Fibroblast of skin of left biceps (primary cell): ENCODE measurements around the gene AQP7.
"Not testable (repeated sequence)": the region's sequence is repeated elsewhere in the genome, so short reads cannot be mapped to it uniquely, and the experiment has no call there.

Experiments
- DNase-seq, 2 experiments: peaks; one replicate each; pipeline ENCODE4 v3.0.0-alpha.2; 2013; ENCODE audit warnings: low read depth in 2 of 2

The AQP7 gene

GRCh38 chr9:33433871-33434270 lies 31.5 kb upstream of the AQP7 start:
- DNase-seq, result no peak

- DNase-seq, result no peak
These were observed 29.1 kb upstream of the AQP7 start for GRCh38 chr9:33431420-33431819.

GRCh38 chr9:33430942-33431341 lies 28.6 kb upstream of the AQP7 start:
- no peak for DNase-seq

- DNase-seq, result no peak
These were observed 27.1 kb upstream of the AQP7 start for GRCh38 chr9:33429256-33429985.

- no peak for DNase-seq
These were observed 24.5 kb upstream of the AQP7 start for GRCh38 chr9:33426843-33427293.

GRCh38 chr9:33425128-33425533 lies 22.8 kb upstream of the AQP7 start:
- DNase-seq, result no peak

GRCh38 chr9:33424492-33424891 lies 22.1 kb upstream of the AQP7 start:
- DNase-seq, result not testable (repeated sequence)

- not testable (repeated sequence) for DNase-seq
These were observed 21.7 kb upstream of the AQP7 start for GRCh38 chr9:33424043-33424442.

- DNase-seq, result no peak
These were observed 17.4 kb upstream of the AQP7 start for GRCh38 chr9:33419708-33420303.

- DNase-seq, result no peak
These were observed 15.7 kb upstream of the AQP7 start for GRCh38 chr9:33418090-33418489.

GRCh38 chr9:33416996-33417395 lies 14.6 kb upstream of the AQP7 start:
- no peak for DNase-seq

- DNase-seq, result no peak
These were observed 13.2 kb upstream of the AQP7 start for GRCh38 chr9:33415501-33416038.

GRCh38 chr9:33414889-33415500 lies 12.6 kb upstream of the AQP7 start:
- no peak for DNase-seq

GRCh38 chr9:33414268-33414667 lies 11.9 kb upstream of the AQP7 start:
- DNase-seq, result no peak

GRCh38 chr9:33408087-33408486 lies 5.7 kb upstream of the AQP7 start:
- no peak for DNase-seq

GRCh38 chr9:33407061-33407460 lies 4.7 kb upstream of the AQP7 start:
- DNase-seq, result no peak

GRCh38 chr9:33404788-33405362 lies 2.5 kb upstream of the AQP7 start:
- no peak for DNase-seq

- DNase-seq, result no peak
These were observed 1.8 kb upstream of the AQP7 start for GRCh38 chr9:33403941-33404787.

GRCh38 chr9:33401809-33402208 lies 559 bp downstream of the AQP7 start:
- DNase-seq, result not testable (repeated sequence)

GRCh38 chr9:33399047-33399446 lies 3.3 kb downstream of the AQP7 start:
- not testable (repeated sequence) for DNase-seq

- not testable (repeated sequence) for DNase-seq
These were observed 4.6 kb downstream of the AQP7 start for GRCh38 chr9:33397801-33398200.
